ENCODE measurements around the gene SPEN. TPM values are rescaled to one million over a fixed set of nuclear protein-coding genes. Genes with fewer than 3 reads are reported as not detected.

Gene SPEN
- total and polyA plus RNA-seq, 9 of the 15 experiments (the other 6 are each of a cell fraction or from before 2014, with no cell fraction given), result 5.7 to 87.5 (median 27.2) TPM

DNA sequence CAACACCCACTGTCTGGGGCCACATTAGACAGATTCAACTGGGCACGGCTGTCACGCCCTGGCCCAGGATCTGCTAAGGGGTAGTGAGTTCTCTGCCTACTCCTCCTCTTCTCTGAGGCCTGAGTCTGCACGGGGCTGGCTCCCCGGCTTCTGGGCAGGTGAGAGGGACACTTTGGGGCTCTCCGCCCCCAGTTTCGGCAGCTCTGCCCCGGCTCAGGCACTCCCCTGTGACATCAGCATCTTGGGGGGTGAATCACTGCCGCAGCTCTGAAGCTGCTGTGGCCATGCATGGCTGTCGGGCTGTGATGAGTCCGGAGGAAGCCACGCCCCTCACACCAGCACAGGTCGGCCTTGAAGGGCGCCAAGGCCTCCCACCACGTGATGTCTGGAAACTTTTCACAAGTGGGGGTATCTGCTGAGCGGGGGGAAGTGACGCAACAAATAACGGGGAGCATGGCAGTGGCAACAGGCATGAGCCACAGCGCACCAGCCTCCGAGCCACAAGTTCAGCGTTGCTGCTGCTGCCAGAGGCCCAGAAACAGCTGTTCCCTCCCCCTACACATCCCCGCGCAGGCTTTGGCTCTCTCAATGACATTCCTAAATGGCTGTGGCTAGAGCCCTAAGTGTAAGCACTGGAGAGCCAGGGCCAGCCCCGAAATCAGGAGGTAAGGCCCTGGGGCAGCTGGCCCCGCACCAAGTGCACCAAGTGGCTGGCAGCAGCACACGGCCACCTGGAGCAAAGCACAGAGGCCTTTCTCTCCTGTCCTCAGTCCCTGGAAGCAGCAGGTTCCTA, 102.1 kb downstream of the SPEN start:
- ChIA-PET CTCF (ENCODE audit: low intra/inter-chr PET ratio) (no interaction called here), POLR2A (interaction anchor here (0.6 to 3.3 kb wide), 15 partner anchors 9 to 1171 kb away, joined by 3 to 20 read pairs (median 4); partner anchors contain the start of genes SPEN and ZBTB17)
- Histone ChIP-seq H3K27ac (ENCODE audit: extremely low read depth, low read depth, low read length) (peak overlapping the region; percentile 97), H3K9ac (ENCODE audit: insufficient read depth in 1 of 2, low read depth in 2 of 2, low read length in 2 of 2) (peak overlapping the region; percentile 81 to 82), H4K20me1 (replicated peaks; ENCODE audit: control insufficient read depth, insufficient read depth, low read length) (peaks cover 4% of the 10 kb centered on the region; the same call in 1 of the 2 replicates), H3K36me3 (ENCODE audit: control insufficient read depth, insufficient read depth, low read length) (peaks cover 57% of the 10 kb centered on the region; the same call in 2 of the 3 replicates), H2AFZ (ENCODE audit: low read depth, low read length) (peak overlapping the region; percentile 43), H3K27me3 (ENCODE audit: control insufficient read depth in 2 of 2, insufficient read depth in 2 of 2, low read length in 2 of 2) (no peaks in the 10 kb centered on the region), H3K9me3 (replicated peaks; ENCODE audit: control insufficient read depth, insufficient read depth, low read depth, low read length) (no peaks in the 10 kb centered on the region), H3K4me3 (peak overlapping the region; percentile 4; the same call in 1 of the 2 replicates), H3K4me2 (ENCODE audit: insufficient read depth, low read length) (peak overlapping the region; percentile 73), H3K4me1 (replicated peaks in 1 of 2; ENCODE audit: control insufficient read depth in 2 of 2, insufficient read depth in 2 of 2, low read length in 2 of 2) (peaks cover 60 to 63% of the 10 kb centered on the region in 2 experiments), H3K79me2 (ENCODE audit: control insufficient read depth, insufficient read depth, low read length) (peaks cover 71% of the 10 kb centered on the region), H3K9me1 (ENCODE audit: control insufficient read depth, insufficient read depth, low read length) (peaks cover 8% of the 10 kb centered on the region)
- ATAC-seq (peak; percentile 81), FAIRE-seq (peak; percentile 93), DNase-seq (ENCODE audit: extremely low read depth in 1 of 4, low spot score in 3 of 4) (peak; percentile 91 to 96 (median 95))
- intact Hi-C loops (cut with micrococcal nuclease) (loop anchor here (5.0 kb wide), 2 partner anchors 43 to 62 kb away; no protein-coding TSS in a partner anchor), in situ Hi-C loops (cut with MboI) (no loop called here)
- 18% methylated on average over 25 of the region's 25 CpGs for WGBS (ENCODE audit: insufficient coverage, low coverage, missing lambda C conversion rate)
- BruUV-seq (replicated peaks), result no TSS peak
- no peak for TF ChIP-seq ZEB2 (IDR thresholded peaks at IDR 0.05)
- 0 out of 2 replicates have a peak, but pooled peaks have one; percentile 33 for TF ChIP-seq KLF1 (tag; IDR thresholded peaks at IDR 0.05)
- no peak for TF ChIP-seq ASH1L (IDR thresholded peaks at IDR 0.05; ENCODE audit: borderline replicate concordance, low read depth, partially characterized antibody)
- TF ChIP-seq, protein P1, sequence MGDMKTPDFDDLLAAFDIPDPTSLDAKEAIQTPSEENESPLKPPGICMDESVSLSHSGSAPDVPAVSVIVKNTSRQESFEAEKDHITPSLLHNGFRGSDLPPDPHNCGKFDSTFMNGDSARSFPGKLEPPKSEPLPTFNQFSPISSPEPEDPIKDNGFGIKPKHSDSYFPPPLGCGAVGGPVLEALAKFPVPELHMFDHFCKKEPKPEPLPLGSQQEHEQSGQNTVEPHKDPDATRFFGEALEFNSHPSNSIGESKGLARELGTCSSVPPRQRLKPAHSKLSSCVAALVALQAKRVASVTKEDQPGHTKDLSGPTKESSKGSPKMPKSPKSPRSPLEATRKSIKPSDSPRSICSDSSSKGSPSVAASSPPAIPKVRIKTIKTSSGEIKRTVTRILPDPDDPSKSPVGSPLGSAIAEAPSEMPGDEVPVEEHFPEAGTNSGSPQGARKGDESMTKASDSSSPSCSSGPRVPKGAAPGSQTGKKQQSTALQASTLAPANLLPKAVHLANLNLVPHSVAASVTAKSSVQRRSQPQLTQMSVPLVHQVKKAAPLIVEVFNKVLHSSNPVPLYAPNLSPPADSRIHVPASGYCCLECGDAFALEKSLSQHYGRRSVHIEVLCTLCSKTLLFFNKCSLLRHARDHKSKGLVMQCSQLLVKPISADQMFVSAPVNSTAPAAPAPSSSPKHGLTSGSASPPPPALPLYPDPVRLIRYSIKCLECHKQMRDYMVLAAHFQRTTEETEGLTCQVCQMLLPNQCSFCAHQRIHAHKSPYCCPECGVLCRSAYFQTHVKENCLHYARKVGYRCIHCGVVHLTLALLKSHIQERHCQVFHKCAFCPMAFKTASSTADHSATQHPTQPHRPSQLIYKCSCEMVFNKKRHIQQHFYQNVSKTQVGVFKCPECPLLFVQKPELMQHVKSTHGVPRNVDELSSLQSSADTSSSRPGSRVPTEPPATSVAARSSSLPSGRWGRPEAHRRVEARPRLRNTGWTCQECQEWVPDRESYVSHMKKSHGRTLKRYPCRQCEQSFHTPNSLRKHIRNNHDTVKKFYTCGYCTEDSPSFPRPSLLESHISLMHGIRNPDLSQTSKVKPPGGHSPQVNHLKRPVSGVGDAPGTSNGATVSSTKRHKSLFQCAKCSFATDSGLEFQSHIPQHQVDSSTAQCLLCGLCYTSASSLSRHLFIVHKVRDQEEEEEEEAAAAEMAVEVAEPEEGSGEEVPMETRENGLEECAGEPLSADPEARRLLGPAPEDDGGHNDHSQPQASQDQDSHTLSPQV (IDR thresholded peaks at IDR 0.05), result peak; percentile 99
- TF ChIP-seq, protein P2, sequence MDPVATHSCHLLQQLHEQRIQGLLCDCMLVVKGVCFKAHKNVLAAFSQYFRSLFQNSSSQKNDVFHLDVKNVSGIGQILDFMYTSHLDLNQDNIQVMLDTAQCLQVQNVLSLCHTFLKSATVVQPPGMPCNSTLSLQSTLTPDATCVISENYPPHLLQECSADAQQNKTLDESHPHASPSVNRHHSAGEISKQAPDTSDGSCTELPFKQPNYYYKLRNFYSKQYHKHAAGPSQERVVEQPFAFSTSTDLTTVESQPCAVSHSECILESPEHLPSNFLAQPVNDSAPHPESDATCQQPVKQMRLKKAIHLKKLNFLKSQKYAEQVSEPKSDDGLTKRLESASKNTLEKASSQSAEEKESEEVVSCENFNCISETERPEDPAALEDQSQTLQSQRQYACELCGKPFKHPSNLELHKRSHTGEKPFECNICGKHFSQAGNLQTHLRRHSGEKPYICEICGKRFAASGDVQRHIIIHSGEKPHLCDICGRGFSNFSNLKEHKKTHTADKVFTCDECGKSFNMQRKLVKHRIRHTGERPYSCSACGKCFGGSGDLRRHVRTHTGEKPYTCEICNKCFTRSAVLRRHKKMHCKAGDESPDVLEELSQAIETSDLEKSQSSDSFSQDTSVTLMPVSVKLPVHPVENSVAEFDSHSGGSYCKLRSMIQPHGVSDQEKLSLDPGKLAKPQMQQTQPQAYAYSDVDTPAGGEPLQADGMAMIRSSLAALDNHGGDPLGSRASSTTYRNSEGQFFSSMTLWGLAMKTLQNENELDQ (CRISPR knock-in tag; IDR thresholded peaks at IDR 0.05; ENCODE audit: borderline replicate concordance), result no peak
- TF ChIP-seq CHCHD3 (CRISPR knock-in tag; IDR thresholded peaks at IDR 0.05), result no peak
- TF ChIP-seq ETV6 (IDR thresholded peaks at IDR 0.05; ENCODE audit: borderline replicate concordance in 1 of 2, low read depth in 2 of 2, low read length in 1 of 2), result 0 out of 4 replicates have a peak, but pooled peaks of 1 of the 2 experiments have one; percentile 6
- no peak for TF ChIP-seq ETV6 (CRISPR knock-in tag; IDR thresholded peaks at IDR 0.05; ENCODE audit: borderline replicate concordance)
- TF ChIP-seq PTTG1 (tag; IDR thresholded peaks at IDR 0.05; ENCODE audit: low read depth), result no peak

Data from K562 (cell line).